Measurements from ENCODE around the gene FBRS.

- TF ChIP-seq FOXK2 (IDR thresholded peaks at IDR 0.05) = no peak
- no peak for TF ChIP-seq TARDBP (IDR thresholded peaks at IDR 0.05)
- no peak for TF ChIP-seq SUZ12 (IDR thresholded peaks at IDR 0.05)
- TF ChIP-seq BHLHE40 (IDR thresholded peaks at IDR 0.05; ENCODE audit: borderline replicate concordance) = no peak
- TF ChIP-seq CTBP1 (IDR thresholded peaks at IDR 0.05; ENCODE audit: borderline replicate concordance) = no peak
- TF ChIP-seq FOXM1 (IDR thresholded peaks at IDR 0.05; ENCODE audit: borderline replicate concordance) = no peak
- TF ChIP-seq ARNT (IDR thresholded peaks at IDR 0.05) = no peak
- TF ChIP-seq SP1 (IDR thresholded peaks at IDR 0.05) = no peak
- no peak for TF ChIP-seq NFRKB (IDR thresholded peaks at IDR 0.05)
- no peak for TF ChIP-seq ELF4 (IDR thresholded peaks at IDR 0.05)
- no peak for TF ChIP-seq LEF1 (IDR thresholded peaks at IDR 0.05; ENCODE audit: borderline replicate concordance)
Observed at GRCh38 chr16:30720086-30720485, 61.9 kb downstream of the FBRS start.
